Activated CD4-positive, alpha-beta T cell treated with anti-CD3 and anti-CD28 coated beads, Interleukin-2, amount 50 U/mL, for 1 hour (primary cell): ENCODE measurements around the gene AUTS2.

Experiments
- DNase-seq: peaks from one replicate; pipeline ENCODE4 v3.0.0-alpha.2; 2020

The AUTS2 gene

GRCh38 chr7:69598081-69598486 is at the start of gene AUTS2:
Gene AUTS2 (plus strand): TSS chr7:69598475. CDS start chr7:69599654, 1,179 bp downstream.
- peak; percentile 11 for DNase-seq

GRCh38 chr7:69550991-69551390 is 47.3 kb upstream of the AUTS2 start:
- no peak for DNase-seq

- DNase-seq, result no peak
These were observed 45.1 kb upstream of the AUTS2 start for GRCh38 chr7:69553190-69553589.

- DNase-seq, result no peak
These were observed 36.9 kb upstream of the AUTS2 start for GRCh38 chr7:69561266-69561960.

GRCh38 chr7:69564454-69565417 is 33.5 kb upstream of the AUTS2 start:
- no peak for DNase-seq

- no peak for DNase-seq
These were observed 30.5 kb upstream of the AUTS2 start for GRCh38 chr7:69567800-69568199.

GRCh38 chr7:69568266-69568665 is 30.0 kb upstream of the AUTS2 start:
- DNase-seq, result no peak

GRCh38 chr7:69575651-69576050 is 22.6 kb upstream of the AUTS2 start:
- no peak for DNase-seq

- no peak for DNase-seq
These were observed 21.1 kb upstream of the AUTS2 start for GRCh38 chr7:69577221-69577620.

- no peak for DNase-seq
These were observed 13.1 kb upstream of the AUTS2 start for GRCh38 chr7:69585169-69585568.

- DNase-seq, result no peak
These were observed 12.0 kb upstream of the AUTS2 start for GRCh38 chr7:69586321-69586720.

GRCh38 chr7:69588773-69589172 is 9.5 kb upstream of the AUTS2 start:
- no peak for DNase-seq

- DNase-seq, result no peak
These were observed 6.5 kb upstream of the AUTS2 start for GRCh38 chr7:69591805-69592204.

- no peak for DNase-seq
These were observed 4.8 kb upstream of the AUTS2 start for GRCh38 chr7:69593511-69593910.

- no peak for DNase-seq
These were observed 2.9 kb upstream of the AUTS2 start for GRCh38 chr7:69595415-69595814.

- DNase-seq, result no peak
These were observed 2.2 kb upstream of the AUTS2 start for GRCh38 chr7:69596056-69596455.

- no peak for DNase-seq
These were observed 1.5 kb upstream of the AUTS2 start for GRCh38 chr7:69596723-69597277.

GRCh38 chr7:69597278-69598076 is 798 bp upstream of the AUTS2 start:
- DNase-seq, result no peak

- no peak for DNase-seq
These were observed 411 bp downstream of the AUTS2 start for GRCh38 chr7:69598487-69599285.

- no peak for DNase-seq
These were observed 1.1 kb downstream of the AUTS2 start for GRCh38 chr7:69599286-69599954.

- no peak for DNase-seq
These were observed 1.9 kb downstream of the AUTS2 start for GRCh38 chr7:69599955-69600709.
